HepG2 (cell line): ENCODE measurements around the gene PTPA. TPM values are rescaled to one million over a fixed set of nuclear protein-coding genes. Genes with fewer than 3 reads are reported as not detected.
A peak's percentile ranks its signal among the peaks of the same experiment; 100 is the strongest.

ENCODE experiments used
- ATF2 ChIP-seq: sonication (generic); formaldehyde crosslinking; IDR thresholded peaks from 2 replicates; pipeline ENCODE4 v1.4.0; 2020; ENCODE audit warnings: missing genetic modification reagents
- ATF6 ChIP-seq: sonication (generic); formaldehyde crosslinking; conservative IDR thresholded peaks from 2 replicates; pipeline ENCODE4 v1.4.0; 2020; ENCODE audit warnings: missing genetic modification reagents
- CCDC6 ChIP-seq: sonication (generic); formaldehyde crosslinking; IDR thresholded peaks from 2 replicates; pipeline ENCODE4 v1.8.1; 2022; ENCODE audit warnings: mild to moderate bottlenecking, missing genetic modification reagents, moderate library complexity
- ETS1 ChIP-seq: sonication (generic); formaldehyde crosslinking; IDR thresholded peaks from 2 replicates; pipeline ENCODE4 v1.4.0; 2020; ENCODE audit warnings: missing genetic modification reagents
- FOXJ3 ChIP-seq: sonication (generic); formaldehyde crosslinking; IDR thresholded peaks from 2 replicates; pipeline ENCODE4 v1.4.0; 2020; ENCODE audit warnings: missing genetic modification reagents, mild to moderate bottlenecking, borderline replicate concordance
- FOXM1 ChIP-seq: sonication (generic); formaldehyde crosslinking; IDR thresholded peaks from 2 replicates; pipeline ENCODE4 v1.5.0; 2020; ENCODE audit warnings: missing genetic modification reagents
- JDP2 ChIP-seq: sonication (generic); formaldehyde crosslinking; IDR thresholded peaks from 2 replicates; pipeline ENCODE4 v1.8.1; 2022; ENCODE audit warnings: missing genetic modification reagents, borderline replicate concordance
- PAXIP1 ChIP-seq: sonication (generic); formaldehyde crosslinking; conservative IDR thresholded peaks from 2 replicates; pipeline ENCODE4 v1.4.0; 2020; ENCODE audit warnings: mild to moderate bottlenecking, missing genetic modification reagents, moderate library complexity
- PITX1 ChIP-seq: sonication (generic); formaldehyde crosslinking; IDR thresholded peaks from 2 replicates; pipeline ENCODE4 v1.5.1; 2020; ENCODE audit warnings: mild to moderate bottlenecking, missing genetic modification reagents
- PLSCR1 ChIP-seq: sonication (generic); formaldehyde crosslinking; IDR thresholded peaks from 2 replicates; pipeline ENCODE4 v1.5.0; 2020; ENCODE audit warnings: missing genetic modification reagents, mild to moderate bottlenecking, borderline replicate concordance
- REPIN1 ChIP-seq: sonication (generic); formaldehyde crosslinking; IDR thresholded peaks from 2 replicates; pipeline ENCODE4 v1.8.0; 2022; ENCODE audit warnings: missing genetic modification reagents, low read depth, mild to moderate bottlenecking, borderline replicate concordance
- SIX4 ChIP-seq: sonication (generic); formaldehyde crosslinking; IDR thresholded peaks from 2 replicates; pipeline ENCODE4 v1.4.0; 2020; ENCODE audit warnings: missing genetic modification reagents
- SP5 ChIP-seq: IDR thresholded peaks from 2 replicates; pipeline ENCODE4 v1.6.1; 2016; ENCODE audit warnings: low read depth, borderline replicate concordance
- SRY ChIP-seq: sonication (generic); formaldehyde crosslinking; IDR thresholded peaks from 2 replicates; pipeline ENCODE4 v1.8.0; 2022; ENCODE audit warnings: mild to moderate bottlenecking, missing genetic modification reagents
- TSC22D2 ChIP-seq: sonication (generic); formaldehyde crosslinking; IDR thresholded peaks from 2 replicates; pipeline ENCODE4 v1.5.1; 2020; ENCODE audit warnings: missing genetic modification reagents, mild to moderate bottlenecking, borderline replicate concordance
- ZNF205 ChIP-seq: IDR thresholded peaks from 2 replicates; pipeline ENCODE4 v1.6.1; 2018; ENCODE audit warnings: missing biosample characterization, missing genetic modification reagents
- ZNF451 ChIP-seq: sonication (generic); formaldehyde crosslinking; IDR thresholded peaks from 2 replicates; pipeline ENCODE4 v1.5.0; 2020; ENCODE audit warnings: mild to moderate bottlenecking, missing genetic modification reagents
- ZNF530 ChIP-seq: sonication (generic); formaldehyde crosslinking; IDR thresholded peaks from 2 replicates; pipeline ENCODE4 v1.5.0; 2020; ENCODE audit warnings: low read depth, mild to moderate bottlenecking, missing genetic modification reagents
- ZNF589 ChIP-seq: sonication (generic); formaldehyde crosslinking; conservative IDR thresholded peaks from 2 replicates; pipeline ENCODE4 v1.8.0; 2022; ENCODE audit warnings: mild to moderate bottlenecking, moderate library complexity, missing genetic modification reagents
- ZNF782 ChIP-seq: sonication (generic); formaldehyde crosslinking; IDR thresholded peaks from 2 replicates; pipeline ENCODE4 v1.4.0; 2020; ENCODE audit warnings: missing genetic modification reagents, mild to moderate bottlenecking, borderline replicate concordance
- polyA plus RNA-seq, 8 experiments: library from polyadenylated mRNA; depleted of rRNA in 3 of 8; stranded (reverse) in 7 of 8; unstranded in 1 of 8; fragments of >200 nt; fragmentation: Illumina TruSeq in 4 of 8; extraction: Trizol in 4 of 8; gene quantifications; 2 replicates each; pipeline versions ENCODE4 v1.2.1 to v1.2.3, GENCODE V29; 2011 to 2016; ENCODE audit warnings: low read depth in 4 of 8, missing spikeins in 1 of 8, mixed read lengths in 1 of 8; ENCODE audit not compliant: insufficient read depth in 1 of 8
- total RNA-seq, 5 experiments: library from RNA; depleted of rRNA; stranded (reverse); fragments of >200 nt; fragmentation: Illumina TruSeq; extraction: Trizol; gene quantifications; 2 replicates each; pipeline ENCODE4 v1.2.3, GENCODE V29; 2016; ENCODE audit warnings: low read depth in 1 of 5

PTPA gene
- total and polyA plus RNA-seq, 2 of the 13 experiments (the other 11 are each of a cell fraction or from before 2014, with no cell fraction given) = 79.3 to 105 TPM

- TF ChIP-seq PLSCR1 (CRISPR knock-in tag) = no peak
- TF ChIP-seq ATF6 = no peak
- TF ChIP-seq FOXM1 = no peak
- TF ChIP-seq ETS1 (CRISPR knock-in tag) = no peak
- TF ChIP-seq SP5 (CRISPR knock-in tag) = no peak
- no peak for TF ChIP-seq ZNF451 (CRISPR knock-in tag)
- peak; percentile 61; the same call in 1 of the 2 replicates for TF ChIP-seq CCDC6 (CRISPR knock-in tag)
- TF ChIP-seq SIX4 (CRISPR knock-in tag) = no peak
- peak; percentile 27; the same call in 1 of the 2 replicates for TF ChIP-seq ZNF782 (CRISPR knock-in tag)
- no peak for TF ChIP-seq ZNF589 (CRISPR knock-in tag)
- peak; percentile 2; the same call in 1 of the 2 replicates for TF ChIP-seq REPIN1 (CRISPR knock-in tag)
- TF ChIP-seq PITX1 (CRISPR knock-in tag) = 0 out of 2 replicates have a peak, but pooled peaks have one; percentile 24
- no peak for TF ChIP-seq JDP2
- TF ChIP-seq ATF2 (CRISPR knock-in tag) = no peak
- TF ChIP-seq ZNF205 (CRISPR knock-in tag) = no peak; the same call in 1 of the 2 replicates
- no peak for TF ChIP-seq PAXIP1 (CRISPR knock-in tag)
- no peak; the same call in 1 of the 2 replicates for TF ChIP-seq FOXJ3 (CRISPR knock-in tag)
- 0 out of 2 replicates have a peak, but pooled peaks have one; percentile 16 for TF ChIP-seq TSC22D2 (CRISPR knock-in tag)
- 0 out of 2 replicates have a peak, but pooled peaks have one; percentile 42 for TF ChIP-seq SRY
- no peak for TF ChIP-seq ZNF530 (CRISPR knock-in tag)
Observed at GRCh38 chr9:129139233-129139992, 28.2 kb downstream of the PTPA start (continued).
